BLaER1 treated with 17β-estradiol and CSF1 and Interleukin-3, amounts not matched to agents 10 nM and 100 nM (cell line): Measurements from ENCODE around the gene TK2.
"Not testable (repeated sequence)": the region's sequence is repeated elsewhere in the genome, so short reads cannot be mapped to it uniquely, and the experiment has no call there.

ENCODE experiments used
- H3K27ac ChIP-seq, 11 experiments: shearing (Covaris generic); formaldehyde crosslinking; 2 replicates each; pipeline ENCODE4 v1.8.1; 2022
- H3K27me3 ChIP-seq, 11 experiments: shearing (Covaris generic); formaldehyde crosslinking; 2 replicates each; pipeline ENCODE4 v1.8.1; 2022
- H3K36me3 ChIP-seq, 11 experiments: shearing (Covaris generic); formaldehyde crosslinking; 2 replicates each; pipeline ENCODE4 v1.8.1; 2022
- H3K4me1 ChIP-seq, 10 experiments: shearing (Covaris generic); formaldehyde crosslinking; 2 replicates each; pipeline ENCODE4 v1.8.1; 2022
- H3K4me2 ChIP-seq, 11 experiments: shearing (Covaris generic); formaldehyde crosslinking; 2 replicates each; pipeline ENCODE4 v1.8.1; 2022
- H3K4me3 ChIP-seq, 10 experiments: shearing (Covaris generic); formaldehyde crosslinking; 2 replicates each; pipeline ENCODE4 v1.8.1; 2022
- H3K9ac ChIP-seq, 11 experiments: shearing (Covaris generic); formaldehyde crosslinking; 2 replicates each; pipeline ENCODE4 v1.8.1; 2022
- H3K9me3 ChIP-seq, 11 experiments: shearing (Covaris generic); formaldehyde crosslinking; replicated peaks in 1 of 11; 2 replicates each; pipeline ENCODE4 v1.8.1; 2022
- H4K20me1 ChIP-seq, 11 experiments: shearing (Covaris generic); formaldehyde crosslinking; 2 replicates each; pipeline ENCODE4 v1.8.1; 2022
- Cebpa-rat ChIP-seq, 11 experiments: shearing (Covaris generic); IDR thresholded peaks; 2 replicates each; pipeline ENCODE4 v1.8.1; 2022

Gene TK2

DNA sequence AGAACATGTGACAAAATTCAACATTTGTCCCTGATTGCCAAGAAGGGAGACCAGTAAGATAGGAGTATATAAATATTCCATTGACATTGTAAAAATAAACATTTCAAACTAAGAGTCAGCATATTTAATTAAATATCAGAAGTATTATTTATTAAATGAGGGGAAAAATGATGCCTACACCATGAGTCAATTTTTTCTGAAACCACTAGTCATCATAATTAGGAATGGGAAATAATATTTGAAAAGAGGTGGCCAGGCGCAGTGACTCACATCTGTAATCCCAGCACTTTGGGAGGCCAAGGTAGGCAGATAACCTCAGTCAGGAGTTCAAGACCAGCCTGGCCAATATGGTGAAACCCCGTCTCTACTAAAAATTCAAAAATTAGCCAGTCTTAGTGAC, 18.4 kb upstream of the TK2 start:
- no peak overlapping the region for H3K4me3 ChIP-seq
- H3K9me3 ChIP-seq, result peaks cover 0 to 15% (median 12%) of the 10 kb centered on the region in 11 experiments; a peak in 16 of 22 replicates
- peaks cover 32 to 58% (median 47%) of the 10 kb centered on the region in 10 experiments for H3K4me1 ChIP-seq
- H4K20me1 ChIP-seq, result peaks cover 0 to 46% (median 10%) of the 10 kb centered on the region in 11 experiments; a peak in 11 of 22 replicates
- H3K27ac ChIP-seq, result no peak overlapping the region
- peaks cover 41 to 85% (median 68%) of the 10 kb centered on the region in 11 experiments for H3K36me3 ChIP-seq
- H3K4me2 ChIP-seq, result peak overlapping the region in 2 of 11 experiments; percentile 22 to 50; a peak in 2 of 22 replicates
- H3K27me3 ChIP-seq, result no peaks in the 10 kb centered on the region
- no peak overlapping the region for H3K9ac ChIP-seq
- TF ChIP-seq Cebpa-rat (IDR thresholded peaks at IDR 0.05), result no peak

DNA sequence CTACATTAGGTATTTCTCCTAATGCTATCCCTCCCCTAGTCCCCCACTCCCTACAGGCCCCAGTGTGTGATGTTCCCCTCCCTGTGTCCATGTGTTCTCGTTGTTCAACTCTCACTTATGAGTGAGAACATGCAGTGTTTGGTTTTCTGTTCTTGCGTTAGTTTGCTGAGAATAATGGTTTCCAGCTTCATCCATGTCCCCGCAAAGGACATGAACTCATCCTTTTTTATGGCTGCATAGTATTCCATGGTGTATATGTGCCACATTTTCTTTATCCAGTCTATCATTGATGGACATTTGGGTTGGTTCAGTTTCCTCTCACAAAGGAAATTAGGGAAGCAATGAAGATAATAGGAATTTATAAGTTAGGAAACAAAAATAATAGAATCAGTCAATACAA, 17.3 kb upstream of the TK2 start:
- not testable (repeated sequence) for H3K27ac ChIP-seq, H3K4me2 ChIP-seq, H3K4me3 ChIP-seq, H3K9ac ChIP-seq, H3K27me3 ChIP-seq
- Histone ChIP-seq H3K36me3 (peaks cover 50 to 96% (median 76%) of the 10 kb centered on the region in 11 experiments), H3K4me1 (peaks cover 34 to 61% (median 47%) of the 10 kb centered on the region in 10 experiments), H4K20me1 (peaks cover 0 to 57% (median 16%) of the 10 kb centered on the region in 11 experiments; a peak in 14 of 22 replicates), H3K9me3 (peaks cover 0 to 15% (median 12%) of the 10 kb centered on the region in 11 experiments; a peak in 16 of 22 replicates)

DNA sequence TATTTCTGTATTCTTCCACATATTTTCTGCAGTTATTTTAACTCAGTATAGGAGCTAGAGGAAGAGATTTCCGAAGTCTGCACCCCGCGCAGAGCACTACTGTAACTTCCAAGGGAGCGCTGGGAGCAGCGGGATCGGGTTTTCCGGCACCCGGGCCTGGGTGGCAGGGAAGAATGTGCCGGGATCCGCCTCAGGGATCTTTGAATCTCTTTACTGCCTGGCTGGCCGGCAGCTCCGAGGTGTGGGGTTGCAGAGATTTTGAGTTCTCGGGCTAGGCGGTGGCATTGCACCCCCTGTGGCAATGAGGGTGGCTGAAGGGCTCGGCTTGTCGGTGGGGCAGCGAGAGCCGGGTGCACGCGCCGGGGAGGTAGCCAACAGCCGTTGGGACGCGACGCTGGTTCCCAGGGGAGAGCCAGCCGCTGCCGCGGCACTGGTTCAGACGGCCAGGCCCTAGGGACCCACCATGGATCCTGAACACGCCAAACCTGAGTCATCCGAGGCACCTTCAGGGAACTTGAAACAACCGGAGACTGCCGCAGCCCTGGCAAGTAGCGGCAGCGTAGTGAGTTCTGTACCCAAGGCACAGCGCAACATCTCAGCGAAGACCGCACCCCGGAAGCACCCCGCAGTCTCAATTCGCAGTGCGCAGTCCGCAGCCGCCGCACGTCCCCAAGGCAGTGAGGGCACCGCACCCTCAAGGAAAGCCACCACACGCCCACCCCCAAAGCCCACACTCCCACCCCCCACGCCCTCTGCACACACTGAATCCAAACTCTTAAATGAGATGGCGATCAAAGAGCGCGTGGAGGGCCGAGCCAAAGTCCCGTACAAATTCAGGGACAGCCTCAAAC, 16.4 kb upstream of the TK2 start, which contains the start of gene CMTM1:
Gene CMTM1 (plus strand): TSS at position 389 of the 851 bp plus-strand sequence. CDS start 75 bp downstream, at position 464.
- Histone ChIP-seq H3K9me3 (peaks cover 0 to 15% (median 12%) of the 10 kb centered on the region in 11 experiments; a peak in 16 of 22 replicates), H3K9ac (no peak within 1 kb of the TSS), H3K36me3 (peaks cover 59 to 100% (median 83%) of the 10 kb centered on the region in 11 experiments), H3K4me2 (no peak within 1 kb of the TSS), H3K27me3 (no peaks in the 10 kb centered on the region), H3K4me3 (no peak within 1 kb of the TSS), H4K20me1 (peaks cover 0 to 67% (median 26%) of the 10 kb centered on the region in 11 experiments; a peak in 18 of 22 replicates), H3K4me1 (peaks cover 34 to 61% (median 47%) of the 10 kb centered on the region in 10 experiments), H3K27ac (no peak within 1 kb of the TSS)
- TF ChIP-seq Cebpa-rat (IDR thresholded peaks at IDR 0.05), result no peak

GRCh38 chr16:66563574-66564334, 13.8 kb upstream of the TK2 start:
- no peaks in the 10 kb centered on the region for H3K27me3 ChIP-seq
- peaks cover 0 to 15% (median 12%) of the 10 kb centered on the region in 11 experiments; a peak in 16 of 22 replicates for H3K9me3 ChIP-seq
- peak overlapping the region in 2 of 11 experiments; percentile 42 to 60; a peak in 3 of 22 replicates for H3K4me2 ChIP-seq
- H3K4me1 ChIP-seq, result peaks cover 42 to 62% (median 51%) of the 10 kb centered on the region in 10 experiments
- no peak for TF ChIP-seq Cebpa-rat (IDR thresholded peaks at IDR 0.05)
- peaks cover 0 to 92% (median 50%) of the 10 kb centered on the region in 11 experiments; a peak in 18 of 22 replicates for H4K20me1 ChIP-seq
- peaks cover 78 to 100% (median 94%) of the 10 kb centered on the region in 11 experiments for H3K36me3 ChIP-seq
- H3K27ac ChIP-seq, result peak overlapping the region in 1 of 11 experiments; percentile 1; a peak in 2 of 22 replicates
- H3K9ac ChIP-seq, result peak overlapping the region in 2 of 11 experiments; percentile 21 to 30; a peak in 2 of 22 replicates
- H3K4me3 ChIP-seq, result no peak overlapping the region

DNA sequence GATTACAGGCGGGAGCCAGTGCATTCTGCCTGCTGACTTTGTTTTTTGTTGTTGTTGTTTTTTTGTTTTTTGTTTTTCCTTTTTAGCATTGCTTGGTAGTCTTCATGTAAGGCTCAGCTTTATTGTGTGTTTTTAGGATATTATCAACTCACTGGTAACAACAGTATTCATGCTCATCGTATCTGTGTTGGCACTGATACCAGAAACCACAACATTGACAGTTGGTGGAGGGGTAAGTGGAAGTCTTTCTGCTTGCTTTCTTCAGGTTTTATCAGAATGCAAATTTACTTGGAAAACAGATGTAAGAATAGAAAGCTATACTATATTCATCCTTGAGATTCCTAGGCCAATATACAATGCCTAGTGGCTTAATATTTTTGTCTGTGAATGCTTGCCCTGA, 13.1 kb upstream of the TK2 start:
- H3K9ac ChIP-seq, result peak overlapping the region in 5 of 11 experiments; percentile 11 to 58 (median 30); a peak in 6 of 22 replicates
- H3K4me1 ChIP-seq, result peaks cover 42 to 64% (median 55%) of the 10 kb centered on the region in 10 experiments
- peaks cover 0 to 92% (median 58%) of the 10 kb centered on the region in 11 experiments; a peak in 18 of 22 replicates for H4K20me1 ChIP-seq
- H3K4me3 ChIP-seq, result no peak overlapping the region
- H3K9me3 ChIP-seq, result peaks cover 0 to 15% (median 12%) of the 10 kb centered on the region in 11 experiments; a peak in 16 of 22 replicates
- peaks cover 83 to 100% (median 97%) of the 10 kb centered on the region in 11 experiments for H3K36me3 ChIP-seq
- H3K27me3 ChIP-seq, result no peaks in the 10 kb centered on the region
- no peak for TF ChIP-seq Cebpa-rat (IDR thresholded peaks at IDR 0.05)
- H3K4me2 ChIP-seq, result peak overlapping the region in 10 of 11 experiments; percentile 10 to 94 (median 47); a peak in 16 of 22 replicates
- H3K27ac ChIP-seq, result peak overlapping the region in 2 of 11 experiments; percentile 12 to 16; a peak in 2 of 22 replicates

DNA sequence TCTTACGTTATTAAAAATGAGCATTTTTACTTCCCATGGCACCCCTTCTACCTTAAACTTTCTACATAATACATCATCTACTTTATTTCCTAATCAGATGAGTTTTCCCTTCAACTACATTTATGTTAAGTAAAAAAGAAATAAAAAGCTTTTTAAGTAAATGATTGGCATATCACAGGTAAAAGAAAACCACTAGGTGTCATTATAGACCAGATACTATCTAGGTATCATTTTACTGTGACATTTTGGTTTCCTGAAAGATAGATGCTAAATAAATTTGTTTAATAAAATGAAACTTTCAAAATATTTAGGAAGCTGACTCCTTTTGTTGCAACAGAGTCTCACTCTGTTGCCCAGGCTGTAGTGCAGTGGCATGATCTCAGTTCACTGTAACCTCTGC, 12.5 kb upstream of the TK2 start:
- Histone ChIP-seq H3K27ac (peak overlapping the region in 2 of 11 experiments; percentile 12 to 16; a peak in 1 of 22 replicates), H3K4me3 (no peak overlapping the region)

DNA sequence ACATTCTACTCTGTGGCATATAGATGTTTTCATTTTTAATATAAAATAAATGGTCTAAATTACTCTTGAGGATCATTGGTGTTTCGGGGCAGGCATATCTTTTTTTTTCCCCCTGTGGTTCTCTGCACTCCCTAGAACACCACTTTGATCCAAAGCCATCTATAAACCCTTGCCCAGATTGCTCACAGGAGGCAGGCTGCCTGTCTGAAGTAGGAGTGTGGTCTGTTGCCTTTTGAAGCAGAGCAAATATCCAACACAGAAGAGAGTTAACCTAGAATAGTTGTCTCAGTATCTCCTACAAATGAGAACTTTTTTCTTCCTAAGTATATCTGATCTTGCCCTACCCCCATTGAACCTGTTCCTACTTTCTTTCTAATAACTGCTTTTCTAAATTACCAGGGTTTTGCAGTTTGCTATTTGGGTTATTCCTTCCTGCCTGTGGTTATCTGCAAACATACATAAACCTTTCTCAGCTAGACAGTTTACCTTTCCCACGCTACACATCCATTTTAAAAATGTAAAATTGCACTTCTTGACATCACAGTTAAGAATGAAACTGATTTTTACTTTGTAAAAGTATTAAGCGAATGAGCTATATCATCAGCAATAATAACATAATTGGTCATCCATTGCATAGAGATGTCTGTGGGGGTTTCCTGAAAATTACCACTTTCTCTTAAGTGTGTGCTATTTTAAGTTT, 11.6 kb upstream of the TK2 start:
- peak overlapping the region in 10 of 11 experiments; percentile 16 to 96 (median 38); a peak in 19 of 22 replicates for H3K4me2 ChIP-seq
- TF ChIP-seq Cebpa-rat (IDR thresholded peaks at IDR 0.05), result no peak

More for the DNA sequence above, 12.5 kb upstream of the TK2 start:
- H3K9me3 ChIP-seq, result peaks cover 0 to 14% (median 12%) of the 10 kb centered on the region in 11 experiments; a peak in 16 of 22 replicates
- no peak for TF ChIP-seq Cebpa-rat (IDR thresholded peaks at IDR 0.05)
- H3K27me3 ChIP-seq, result no peaks in the 10 kb centered on the region
- H3K4me2 ChIP-seq, result peak overlapping the region in 10 of 11 experiments; percentile 10 to 96 (median 47); a peak in 16 of 22 replicates
- H4K20me1 ChIP-seq, result peaks cover 0 to 95% (median 64%) of the 10 kb centered on the region in 11 experiments; a peak in 18 of 22 replicates
- peak overlapping the region in 6 of 11 experiments; percentile 5 to 58 (median 22); a peak in 4 of 22 replicates for H3K9ac ChIP-seq
- peaks cover 42 to 70% (median 60%) of the 10 kb centered on the region in 10 experiments for H3K4me1 ChIP-seq
- peaks cover 86 to 100% (median 97%) of the 10 kb centered on the region in 11 experiments for H3K36me3 ChIP-seq

More for the DNA sequence above, 11.6 kb upstream of the TK2 start:
- H3K4me1 ChIP-seq, result peaks cover 51 to 79% (median 68%) of the 10 kb centered on the region in 10 experiments
- peaks cover 0 to 100% (median 64%) of the 10 kb centered on the region in 11 experiments; a peak in 18 of 22 replicates for H4K20me1 ChIP-seq
- H3K4me3 ChIP-seq, result no peak overlapping the region
- H3K9me3 ChIP-seq, result peaks cover 0 to 10% (median 6%) of the 10 kb centered on the region in 11 experiments; a peak in 15 of 22 replicates
- no peaks in the 10 kb centered on the region for H3K27me3 ChIP-seq
- H3K27ac ChIP-seq, result peak overlapping the region in 3 of 11 experiments; percentile 6 to 24 (median 8); a peak in 4 of 22 replicates
- peak overlapping the region in 7 of 11 experiments; percentile 2 to 22 (median 11); a peak in 5 of 22 replicates for H3K9ac ChIP-seq
- peaks cover 85 to 100% (median 96%) of the 10 kb centered on the region in 11 experiments for H3K36me3 ChIP-seq
